Measurements from ENCODE around the gene IL1RAPL1. TPM values are rescaled to one million over a fixed set of nuclear protein-coding genes. Genes with fewer than 3 reads are reported as not detected.

The IL1RAPL1 gene
- total RNA-seq, 1 experiment from 2014 or later, result not detected

- no peaks in the 10 kb centered on the region for H3K79me2 ChIP-seq (ENCODE audit: low read length)
- H3K9me3 ChIP-seq (ENCODE audit: low read length), result peaks cover 19% of the 10 kb centered on the region
- DNase-seq, result no peak
- no peaks in the 10 kb centered on the region for H3K9me2 ChIP-seq (replicated peaks; ENCODE audit: insufficient read depth, low read length)
- no peaks in the 10 kb centered on the region for H4K20me1 ChIP-seq (ENCODE audit: insufficient read depth, low read depth, low read length)
- H2AFZ ChIP-seq (ENCODE audit: low read length), result no peak overlapping the region
- no peaks in the 10 kb centered on the region for H3K4me1 ChIP-seq (ENCODE audit: low read length)
- no peak overlapping the region for H3K4me3 ChIP-seq (ENCODE audit: low read length)
- no peaks in the 10 kb centered on the region for H3K36me3 ChIP-seq (ENCODE audit: insufficient read depth, low read length)
- no peak overlapping the region for H3K4me2 ChIP-seq (ENCODE audit: low read depth, low read length, poor library complexity, severe bottlenecking)
- no peak overlapping the region for H3K9ac ChIP-seq (ENCODE audit: low read length)
- no peak overlapping the region for H3K27ac ChIP-seq (ENCODE audit: low read length)
- H3K27me3 ChIP-seq (ENCODE audit: low read length), result no peaks in the 10 kb centered on the region
Measured at GRCh38 chrX:29388509-29388908, 801.3 kb downstream of the IL1RAPL1 start.

GRCh38 chrX:29397506-29397905 is 810.3 kb downstream of the IL1RAPL1 start:
- H3K9ac ChIP-seq (ENCODE audit: low read length), result no peak overlapping the region
- no peaks in the 10 kb centered on the region for H3K4me1 ChIP-seq (ENCODE audit: low read length)
- H3K36me3 ChIP-seq (ENCODE audit: insufficient read depth, low read length), result no peaks in the 10 kb centered on the region
- peaks cover 37% of the 10 kb centered on the region for H3K9me3 ChIP-seq (ENCODE audit: low read length)
- H4K20me1 ChIP-seq (ENCODE audit: insufficient read depth, low read depth, low read length), result no peaks in the 10 kb centered on the region
- no peak overlapping the region for H3K27ac ChIP-seq (ENCODE audit: low read length)
- no peaks in the 10 kb centered on the region for H3K27me3 ChIP-seq (ENCODE audit: low read length)
- no peak for DNase-seq
- H3K4me2 ChIP-seq (ENCODE audit: low read depth, low read length, poor library complexity, severe bottlenecking), result no peak overlapping the region
- H3K9me2 ChIP-seq (replicated peaks; ENCODE audit: insufficient read depth, low read length), result no peaks in the 10 kb centered on the region
- no peak overlapping the region for H2AFZ ChIP-seq (ENCODE audit: low read length)
- H3K79me2 ChIP-seq (ENCODE audit: low read length), result no peaks in the 10 kb centered on the region
- H3K4me3 ChIP-seq (ENCODE audit: low read length), result no peak overlapping the region

- no peaks in the 10 kb centered on the region for H3K36me3 ChIP-seq (ENCODE audit: insufficient read depth, low read length)
- no peak overlapping the region for H3K4me2 ChIP-seq (ENCODE audit: low read depth, low read length, poor library complexity, severe bottlenecking)
Measured at GRCh38 chrX:29407357-29407756, 820.1 kb downstream of the IL1RAPL1 start.

GRCh38 chrX:29419774-29420553 is 832.7 kb downstream of the IL1RAPL1 start:
- Histone ChIP-seq H3K4me2 (ENCODE audit: low read depth, low read length, poor library complexity, severe bottlenecking) (no peak overlapping the region), H3K4me3 (ENCODE audit: low read length) (no peak overlapping the region), H3K36me3 (ENCODE audit: insufficient read depth, low read length) (no peaks in the 10 kb centered on the region; the same call in 1 of the 2 replicates), H3K9ac (ENCODE audit: low read length) (no peak overlapping the region), H3K9me2 (replicated peaks; ENCODE audit: insufficient read depth, low read length) (no peaks in the 10 kb centered on the region), H4K20me1 (ENCODE audit: insufficient read depth, low read depth, low read length) (no peaks in the 10 kb centered on the region), H3K27ac (ENCODE audit: low read length) (no peak overlapping the region), H2AFZ (ENCODE audit: low read length) (no peak overlapping the region), H3K4me1 (ENCODE audit: low read length) (no peaks in the 10 kb centered on the region), H3K79me2 (ENCODE audit: low read length) (no peaks in the 10 kb centered on the region), H3K27me3 (ENCODE audit: low read length) (no peaks in the 10 kb centered on the region), H3K9me3 (ENCODE audit: low read length) (peaks cover 28% of the 10 kb centered on the region)
- no peak for DNase-seq

More at GRCh38 chrX:29407357-29407756, 820.1 kb downstream of the IL1RAPL1 start:
- no peak overlapping the region for H3K27ac ChIP-seq (ENCODE audit: low read length)
- H3K9me2 ChIP-seq (replicated peaks; ENCODE audit: insufficient read depth, low read length), result no peaks in the 10 kb centered on the region
- peaks cover 17% of the 10 kb centered on the region; the same call in 1 of the 2 replicates for H3K9me3 ChIP-seq (ENCODE audit: low read length)
- H3K79me2 ChIP-seq (ENCODE audit: low read length), result no peaks in the 10 kb centered on the region
- no peaks in the 10 kb centered on the region for H3K27me3 ChIP-seq (ENCODE audit: low read length)
- no peak overlapping the region for H3K4me3 ChIP-seq (ENCODE audit: low read length)
- DNase-seq, result no peak
- H3K9ac ChIP-seq (ENCODE audit: low read length), result no peak overlapping the region
- no peaks in the 10 kb centered on the region for H4K20me1 ChIP-seq (ENCODE audit: insufficient read depth, low read depth, low read length)
- no peak overlapping the region for H2AFZ ChIP-seq (ENCODE audit: low read length)
- no peaks in the 10 kb centered on the region for H3K4me1 ChIP-seq (ENCODE audit: low read length)

- H3K9me2 ChIP-seq (replicated peaks; ENCODE audit: insufficient read depth, low read length), result no peaks in the 10 kb centered on the region
- no peaks in the 10 kb centered on the region for H3K4me1 ChIP-seq (ENCODE audit: low read length)
- H3K79me2 ChIP-seq (ENCODE audit: low read length), result no peaks in the 10 kb centered on the region
- H3K9ac ChIP-seq (ENCODE audit: low read length), result no peak overlapping the region
- H3K4me3 ChIP-seq (ENCODE audit: low read length), result no peak overlapping the region
- H2AFZ ChIP-seq (ENCODE audit: low read length), result no peak overlapping the region
- H3K9me3 ChIP-seq (ENCODE audit: low read length), result peaks cover 34% of the 10 kb centered on the region
- H3K27ac ChIP-seq (ENCODE audit: low read length), result no peak overlapping the region
- no peak for DNase-seq
- no peaks in the 10 kb centered on the region; the same call in 1 of the 2 replicates for H3K36me3 ChIP-seq (ENCODE audit: insufficient read depth, low read length)
- no peaks in the 10 kb centered on the region for H3K27me3 ChIP-seq (ENCODE audit: low read length)
- no peak overlapping the region for H3K4me2 ChIP-seq (ENCODE audit: low read depth, low read length, poor library complexity, severe bottlenecking)
- H4K20me1 ChIP-seq (ENCODE audit: insufficient read depth, low read depth, low read length), result no peaks in the 10 kb centered on the region
Measured at GRCh38 chrX:29422034-29422433, 834.8 kb downstream of the IL1RAPL1 start.

- H4K20me1 ChIP-seq (ENCODE audit: insufficient read depth, low read depth, low read length), result no peaks in the 10 kb centered on the region
- DNase-seq, result no peak
Measured at GRCh38 chrX:29431895-29432294, 844.6 kb downstream of the IL1RAPL1 start.

GRCh38 chrX:29432534-29432933 is 845.3 kb downstream of the IL1RAPL1 start:
- Histone ChIP-seq H3K79me2 (ENCODE audit: low read length) (no peaks in the 10 kb centered on the region), H3K9me2 (replicated peaks; ENCODE audit: insufficient read depth, low read length) (no peaks in the 10 kb centered on the region)
- no peak for DNase-seq

More at GRCh38 chrX:29431895-29432294, 844.6 kb downstream of the IL1RAPL1 start:
- H3K79me2 ChIP-seq (ENCODE audit: low read length), result no peaks in the 10 kb centered on the region
- H3K36me3 ChIP-seq (ENCODE audit: insufficient read depth, low read length), result no peaks in the 10 kb centered on the region
- no peaks in the 10 kb centered on the region for H3K4me1 ChIP-seq (ENCODE audit: low read length)
- H3K9me3 ChIP-seq (ENCODE audit: low read length), result peaks cover 23% of the 10 kb centered on the region
- no peak overlapping the region for H3K4me3 ChIP-seq (ENCODE audit: low read length)
- no peaks in the 10 kb centered on the region for H3K9me2 ChIP-seq (replicated peaks; ENCODE audit: insufficient read depth, low read length)
- H3K27me3 ChIP-seq (ENCODE audit: low read length), result no peaks in the 10 kb centered on the region
- no peak overlapping the region for H3K4me2 ChIP-seq (ENCODE audit: low read depth, low read length, poor library complexity, severe bottlenecking)
- H3K27ac ChIP-seq (ENCODE audit: low read length), result no peak overlapping the region
- H2AFZ ChIP-seq (ENCODE audit: low read length), result no peak overlapping the region
- no peak overlapping the region for H3K9ac ChIP-seq (ENCODE audit: low read length)

GRCh38 chrX:29434939-29435338 is 847.7 kb downstream of the IL1RAPL1 start:
- Histone ChIP-seq H3K4me2 (ENCODE audit: low read depth, low read length, poor library complexity, severe bottlenecking) (no peak overlapping the region), H3K4me3 (ENCODE audit: low read length) (no peak overlapping the region), H3K27ac (ENCODE audit: low read length) (no peak overlapping the region), H3K79me2 (ENCODE audit: low read length) (no peaks in the 10 kb centered on the region), H3K9ac (ENCODE audit: low read length) (no peak overlapping the region), H4K20me1 (ENCODE audit: insufficient read depth, low read depth, low read length) (no peaks in the 10 kb centered on the region), H3K4me1 (ENCODE audit: low read length) (no peaks in the 10 kb centered on the region), H3K9me3 (ENCODE audit: low read length) (peaks cover 27% of the 10 kb centered on the region), H3K36me3 (ENCODE audit: insufficient read depth, low read length) (no peaks in the 10 kb centered on the region), H2AFZ (ENCODE audit: low read length) (no peak overlapping the region), H3K27me3 (ENCODE audit: low read length) (no peaks in the 10 kb centered on the region), H3K9me2 (replicated peaks; ENCODE audit: insufficient read depth, low read length) (no peaks in the 10 kb centered on the region)
- no peak for DNase-seq

More at GRCh38 chrX:29432534-29432933, 845.3 kb downstream of the IL1RAPL1 start:
- Histone ChIP-seq H3K27ac (ENCODE audit: low read length) (no peak overlapping the region), H3K4me3 (ENCODE audit: low read length) (no peak overlapping the region), H3K9me3 (ENCODE audit: low read length) (peaks cover 20% of the 10 kb centered on the region), H2AFZ (ENCODE audit: low read length) (no peak overlapping the region), H3K36me3 (ENCODE audit: insufficient read depth, low read length) (no peaks in the 10 kb centered on the region), H3K9ac (ENCODE audit: low read length) (no peak overlapping the region), H4K20me1 (ENCODE audit: insufficient read depth, low read depth, low read length) (no peaks in the 10 kb centered on the region), H3K4me1 (ENCODE audit: low read length) (no peaks in the 10 kb centered on the region), H3K4me2 (ENCODE audit: low read depth, low read length, poor library complexity, severe bottlenecking) (no peak overlapping the region), H3K27me3 (ENCODE audit: low read length) (no peaks in the 10 kb centered on the region)

Data from Karpas-422 (cell line).